A549 (cell line): ENCODE results near the gene KATNAL1. TPM values are rescaled to one million over a fixed set of nuclear protein-coding genes. Genes with fewer than 3 reads are reported as not detected.
A peak's percentile ranks its signal among the peaks of the same experiment; 100 is the strongest.

Experiments
- ATAC-seq, 2 experiments: fragments of 200-7000 bp in 1 of 2; fragments of >200 bp in 1 of 2; cut with Nextera tagmentation in 1 of 2; cut with Tn5 transposase in 1 of 2; 3 replicates each; pipeline versions ENCODE4 v1.8.0 to v1.9.1; 2018 to 2020; ENCODE audit warnings: mild to moderate bottlenecking in 1 of 2, moderate library complexity in 1 of 2
- CTCF ChIA-PET: fragments of 300-600 bp; sonication (Branson Sonifier 250); formaldehyde crosslinking; extraction: SDS; loops from one replicate; lab custom pipeline; 2021; ENCODE audit warnings: antibody characterized with exemption, inconsistent platforms; lab: Yijun Ruan, JAX
- POLR2A ChIA-PET: fragments of 350-600 bp; formaldehyde crosslinking; extraction: SDS; loops from one replicate; lab custom pipeline; 2021; ENCODE audit warnings: antibody characterized with exemption, inconsistent platforms; lab: Yijun Ruan, JAX
- DNase-seq, 2 experiments: peaks; one replicate each; pipeline versions ENCODE4 v3.0.0 to v3.0.0-alpha.2; 2011 to 2016; ENCODE audit warnings: low read depth in 1 of 2, low spot score in 1 of 2
- FAIRE-seq: peaks from 2 replicates; lab custom pipeline; 2011; peaks lifted over from hg19 to GRCh38; lab: Jason Lieb, UNC
- H3K27ac ChIP-seq, 2 experiments: fragments of >200 bp; sonication (Bioruptor Twin); formaldehyde crosslinking; 3 replicates each; pipeline ENCODE4 v1.5.1; 2016 to 2017
- H3K4me1 ChIP-seq: fragments of >200 bp; sonication (Bioruptor Twin); formaldehyde crosslinking; 3 replicates; pipeline ENCODE4 v1.6.1; 2016
- H3K4me2 ChIP-seq: fragments of >200 bp; sonication (Bioruptor Twin); formaldehyde crosslinking; 3 replicates; pipeline ENCODE4 v1.6.1; 2016
- H3K4me3 ChIP-seq: fragments of >200 bp; sonication (Bioruptor Twin); formaldehyde crosslinking; 3 replicates; pipeline ENCODE4 v1.5.1; 2016
- H3K9me3 ChIP-seq: fragments of >200 bp; sonication (Bioruptor Twin); formaldehyde crosslinking; 3 replicates; pipeline ENCODE4 v1.6.1; 2016
- CEBPB ChIP-seq, 2 experiments: fragments of >200 bp in 1 of 2; sonication (Bioruptor Twin) in 1 of 2; formaldehyde crosslinking in 1 of 2; IDR thresholded peaks; 2 replicates each; pipeline ENCODE4 v1.6.1; 2012 to 2016
- HOXB5 ChIP-seq: fragments of 250-450 bp; sonication (Bioruptor Pico); IDR thresholded peaks from 2 replicates; pipeline ENCODE4 v1.5.0; 2020; ENCODE audit warnings: mild to moderate bottlenecking, moderate library complexity
- JUN ChIP-seq, 2 experiments: fragments of >200 bp; sonication (Bioruptor Twin); formaldehyde crosslinking; IDR thresholded peaks; 2 replicates in 1 of 2; 3 replicates in 1 of 2; pipeline ENCODE4 v1.6.1; 2016 to 2017
- NR3C1 ChIP-seq: fragments of >200 bp; sonication (Bioruptor Twin); formaldehyde crosslinking; IDR thresholded peaks from 3 replicates; pipeline ENCODE4 v1.6.1; 2017
- POLR2A ChIP-seq: IDR thresholded peaks from 2 replicates; pipeline ENCODE4 v1.6.1; 2012; ENCODE audit warnings: mild to moderate bottlenecking, low read length
- RAD21 ChIP-seq, 2 experiments: fragments of >200 bp in 1 of 2; sonication (Bioruptor Twin) in 1 of 2; formaldehyde crosslinking in 1 of 2; IDR thresholded peaks in 1 of 2; conservative IDR thresholded peaks in 1 of 2; 2 replicates in 1 of 2; 3 replicates in 1 of 2; pipeline ENCODE4 v1.6.1; 2012 to 2018; ENCODE audit warnings: inconsistent platforms in 1 of 2
- RNF2 ChIP-seq: fragments of 200-600 bp; sonication (generic); IDR thresholded peaks from 2 replicates; pipeline ENCODE4 v1.6.1; 2016; ENCODE audit warnings: low read depth, mild to moderate bottlenecking, antibody characterized with exemption, moderate library complexity, borderline replicate concordance
- SMC3 ChIP-seq: fragments of >200 bp; sonication (Bioruptor Twin); formaldehyde crosslinking; IDR thresholded peaks from 3 replicates; pipeline ENCODE4 v1.6.1; 2018; ENCODE audit warnings: inconsistent platforms
- TFCP2L1 ChIP-seq: fragments of 250-450 bp; sonication (Bioruptor Pico); IDR thresholded peaks from 2 replicates; pipeline ENCODE4 v1.5.0; 2021; ENCODE audit warnings: mild to moderate bottlenecking
- ZC3H11A ChIP-seq: fragments of 450-650 bp; IDR thresholded peaks from 2 replicates; pipeline ENCODE4 v1.6.1; 2014; ENCODE audit warnings: antibody characterized with exemption, mild to moderate bottlenecking
- WGBS: methylation state at CpG from one replicate; pipeline ENCODE4 v1.1.6; 2017; ENCODE audit errors: missing lambda C conversion rate; 5-methylcytosine and 5-hydroxymethylcytosine counted together
- polyA minus RNA-seq: library from RNA; depleted of rRNA, polyadenylated mRNA; stranded (reverse); fragments of >200 nt; gene quantifications from 2 replicates; pipeline ENCODE4 v1.2.3, GENCODE V29; 2011; rRNA and poly(A)+ RNA removed
- polyA plus RNA-seq, 4 experiments: library from polyadenylated mRNA; depleted of rRNA in 3 of 4; stranded (reverse); fragments of >200 nt; fragmentation: RNase III in 1 of 4; extraction: RNeasy Plus Mini Kit Qiagen cat#74134 plus additional on column Dnase treatment in 1 of 4; gene quantifications; 2 replicates in 3 of 4; 3 replicates in 1 of 4; pipeline ENCODE4 v1.2.3, GENCODE V29; 2011 to 2017
- TF ChIP-seq, protein P1 (sequence below): IDR thresholded peaks from 2 replicates; pipeline ENCODE4 v1.6.1; 2012; ENCODE audit warnings: low read depth, borderline replicate concordance
- TF ChIP-seq, protein P2 (sequence below): IDR thresholded peaks from 2 replicates; pipeline ENCODE4 v1.6.1; 2012
- TF ChIP-seq, protein P3 (sequence below): fragments of 250-450 bp; sonication (Bioruptor Pico); IDR thresholded peaks from 2 replicates; pipeline ENCODE4 v1.5.0; 2020; ENCODE audit warnings: low read depth, mild to moderate bottlenecking, moderate library complexity

Gene KATNAL1
- polyA plus RNA-seq (2011; rRNA removed) (9.7 and 10.5 TPM in 2 replicates), polyA plus RNA-seq (2017; fragmentation: RNase III; extraction: RNeasy Plus Mini Kit Qiagen cat#74134 plus additional on column Dnase treatment) (7.7 to 8.6 TPM (median 7.9 TPM) in 3 replicates), polyA minus RNA-seq (6.9 and 7.8 TPM in 2 replicates)
- polyA plus RNA-seq (2012; cell fraction: cytosol; rRNA removed), result 2.5 and 3.0 TPM in 2 replicates
- polyA plus RNA-seq (2012; cell fraction: nucleus; rRNA removed), result 1.4 TPM in 2 replicates

DNA sequence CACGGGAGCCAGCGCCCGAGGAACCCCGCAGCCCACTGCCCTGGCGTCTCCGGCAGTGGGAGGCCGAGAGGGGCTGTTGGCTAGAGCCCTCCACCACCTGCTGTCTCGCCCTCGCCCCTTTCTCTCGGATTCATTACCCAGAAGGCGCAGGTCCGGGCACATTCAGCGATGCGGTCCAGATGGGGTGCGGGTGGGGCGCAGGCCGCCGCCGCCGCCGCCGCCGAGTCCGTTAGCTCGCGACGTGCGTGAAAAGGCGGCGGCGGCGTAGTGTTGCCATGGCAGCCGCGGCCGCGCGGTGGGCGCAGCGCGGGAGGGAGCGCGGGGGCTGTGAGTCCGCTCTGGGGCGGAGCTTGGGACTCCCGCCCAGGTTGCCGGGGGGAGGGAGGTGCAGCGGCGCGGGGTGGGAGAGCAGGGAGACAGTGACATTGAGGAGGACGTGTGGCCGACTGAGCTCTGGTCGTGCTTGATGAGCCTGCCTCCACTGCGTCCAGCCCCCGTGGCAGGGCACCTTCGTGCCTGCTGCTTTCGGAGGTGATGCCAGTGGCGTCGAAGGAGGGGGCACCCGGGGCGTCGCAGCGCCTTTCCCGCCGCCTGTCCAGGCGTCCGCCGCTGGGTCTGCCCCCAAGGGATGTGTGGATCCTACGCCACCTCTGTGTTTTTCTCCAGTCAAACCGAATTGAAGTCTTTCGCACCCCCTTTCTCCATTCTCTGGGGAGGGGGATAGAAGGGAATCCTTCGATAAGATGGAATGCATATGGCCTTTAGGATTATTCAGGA is at the start of gene KATNAL1:
KATNAL1 (minus strand) TSS at position 358 of the 777 bp plus-strand sequence. CDS start 23,774 bp downstream, outside the sequence.
- peak within 1 kb of the TSS; percentile 87 for H3K4me3 ChIP-seq
- TF ChIP-seq, protein P1, sequence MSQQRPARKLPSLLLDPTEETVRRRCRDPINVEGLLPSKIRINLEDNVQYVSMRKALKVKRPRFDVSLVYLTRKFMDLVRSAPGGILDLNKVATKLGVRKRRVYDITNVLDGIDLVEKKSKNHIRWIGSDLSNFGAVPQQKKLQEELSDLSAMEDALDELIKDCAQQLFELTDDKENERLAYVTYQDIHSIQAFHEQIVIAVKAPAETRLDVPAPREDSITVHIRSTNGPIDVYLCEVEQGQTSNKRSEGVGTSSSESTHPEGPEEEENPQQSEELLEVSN, result peak; percentile 91
- TF ChIP-seq RNF2 (no peak), POLR2A (peak; percentile 43; the same call in 1 of the 2 replicates), JUN (IDR thresholded peaks at IDR 0.05) (peak in 1 of 2 experiments; percentile 38; a peak in 1 of 5 replicates)
- TF ChIP-seq, protein P2, sequence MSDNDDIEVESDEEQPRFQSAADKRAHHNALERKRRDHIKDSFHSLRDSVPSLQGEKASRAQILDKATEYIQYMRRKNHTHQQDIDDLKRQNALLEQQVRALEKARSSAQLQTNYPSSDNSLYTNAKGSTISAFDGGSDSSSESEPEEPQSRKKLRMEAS, result peak; percentile 67
- H3K4me1 ChIP-seq, result peaks cover 32% of the 10 kb centered on the region
- DNase-seq (peak; percentile 48 to 72), ATAC-seq (peak; percentile 85 to 87), FAIRE-seq (no peak)
- WGBS, result 5% methylated on average over 7 of the region's 71 CpGs
- H3K27ac ChIP-seq, result peak within 1 kb of the TSS; percentile 98 to 99
- H3K9me3 ChIP-seq, result no peaks in the 10 kb centered on the region
- POLR2A ChIA-PET, result interaction anchor here (0.6 to 2.4 kb wide), 5 partner anchors 81 to 302 kb away, joined by 3 to 16 read pairs (median 3); partner anchors contain the start of gene UBE2L5
- H3K4me2 ChIP-seq, result peak within 1 kb of the TSS; percentile 91
- CTCF ChIA-PET, result interaction anchor here (0.9 kb wide), 1 partner anchor 31 kb away, joined by 3 read pairs; no protein-coding TSS in a partner anchor

DNA sequence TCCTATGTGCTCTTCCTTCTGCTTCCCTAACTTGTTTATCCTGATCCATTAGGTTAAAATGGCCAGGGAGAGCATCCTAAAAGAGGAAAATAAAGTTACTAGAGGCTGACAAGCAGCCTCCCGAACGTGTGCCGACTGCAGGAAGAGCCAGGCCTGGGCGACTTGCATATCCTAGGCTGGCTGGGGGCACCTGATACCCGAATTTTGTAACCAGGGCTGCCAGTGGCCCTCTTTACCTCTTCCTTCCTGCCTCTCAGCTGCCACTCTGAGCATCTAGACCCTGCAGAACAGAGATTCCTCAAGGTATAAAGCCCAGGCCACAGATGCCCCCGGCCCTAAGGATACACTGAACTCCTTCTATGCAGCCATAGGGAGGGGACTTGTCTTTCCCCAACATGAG is 48.5 kb upstream of the KATNAL1 start:
- DNase-seq, result no peak
- 66% methylated on average over 6 of the region's 6 CpGs for WGBS
- Histone ChIP-seq H3K27ac (no peak overlapping the region), H3K4me2 (no peak overlapping the region), H3K9me3 (peaks cover 8% of the 10 kb centered on the region; the same call in 1 of the 3 replicates), H3K4me3 (no peak overlapping the region), H3K4me1 (no peaks in the 10 kb centered on the region)
- TF ChIP-seq, protein P3, sequence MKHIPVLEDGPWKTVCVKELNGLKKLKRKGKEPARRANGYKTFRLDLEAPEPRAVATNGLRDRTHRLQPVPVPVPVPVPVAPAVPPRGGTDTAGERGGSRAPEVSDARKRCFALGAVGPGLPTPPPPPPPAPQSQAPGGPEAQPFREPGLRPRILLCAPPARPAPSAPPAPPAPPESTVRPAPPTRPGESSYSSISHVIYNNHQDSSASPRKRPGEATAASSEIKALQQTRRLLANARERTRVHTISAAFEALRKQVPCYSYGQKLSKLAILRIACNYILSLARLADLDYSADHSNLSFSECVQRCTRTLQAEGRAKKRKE, result no peak
- no peak for TF ChIP-seq RAD21 (conservative IDR thresholded peaks at IDR 0.05 in 1 of 2, IDR thresholded peaks at IDR 0.05 in 1 of 2)
- TF ChIP-seq SMC3, result no peak
- no peak for TF ChIP-seq CEBPB (IDR thresholded peaks at IDR 0.05)
- no peak for TF ChIP-seq NR3C1
- TF ChIP-seq ZC3H11A, result no peak
- TF ChIP-seq HOXB5 (CRISPR knock-in tag), result no peak
- TF ChIP-seq RNF2, result no peak
- POLR2A ChIA-PET, result no interaction called here
- CTCF ChIA-PET, result no interaction called here
- no peak for ATAC-seq
- FAIRE-seq, result no peak

DNA sequence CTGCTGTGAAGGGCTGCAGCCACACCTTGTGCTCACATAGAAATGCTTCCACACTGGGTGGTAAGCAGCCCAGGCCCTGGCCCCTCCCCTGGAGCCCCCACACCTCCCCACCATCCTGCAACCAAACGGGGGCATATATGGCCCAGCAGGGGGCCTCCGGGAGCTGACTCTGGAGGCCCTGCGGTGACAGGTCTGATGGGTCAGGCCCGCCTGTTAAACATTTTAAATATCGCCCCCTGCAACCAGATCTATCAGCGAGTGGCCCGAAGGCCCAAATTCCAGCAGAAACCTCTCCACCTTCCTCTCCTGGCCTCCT is 48.0 kb upstream of the KATNAL1 start:
- Histone ChIP-seq H3K4me1 (no peaks in the 10 kb centered on the region), H3K27ac (no peak overlapping the region), H3K4me3 (no peak overlapping the region), H3K9me3 (peaks cover 8% of the 10 kb centered on the region; the same call in 1 of the 3 replicates)
- CTCF ChIA-PET, result no interaction called here
- ATAC-seq, result no peak
- POLR2A ChIA-PET, result no interaction called here
- DNase-seq, result no peak
- TF ChIP-seq, protein P3, result no peak
- TF ChIP-seq, protein P1, result no peak
- no peak for TF ChIP-seq TFCP2L1
- TF ChIP-seq, all 56 proteins: peak for 0
- WGBS, result 89% methylated on average over 5 of the region's 7 CpGs
- no peak for FAIRE-seq
- H3K4me2 ChIP-seq, result no peak overlapping the region
